GM18907 (cell line): Measurements from ENCODE around the gene RAD54L.
"Not testable (repeated sequence)": the region's sequence is repeated elsewhere in the genome, so short reads cannot be mapped to it uniquely, and the experiment has no call there.

Source experiments
- ATAC-seq: cut with Tn5 transposase; IDR thresholded peaks from one replicate; pipeline ENCODE4 v1.9.1; 2021; ENCODE audit warnings: mild to moderate bottlenecking, moderate library complexity; ENCODE audit not compliant: unreplicated experiment

RAD54L gene

GRCh38 chr1:46238865-46239264 is 8.7 kb upstream of the RAD54L start:
- not testable (repeated sequence) for ATAC-seq

- ATAC-seq, result not testable (repeated sequence)
Measured at GRCh38 chr1:46241733-46242132, 5.8 kb upstream of the RAD54L start.

GRCh38 chr1:46242918-46243317 is 4.6 kb upstream of the RAD54L start:
- no peak for ATAC-seq

GRCh38 chr1:46243831-46244230 is 3.7 kb upstream of the RAD54L start:
- not testable (repeated sequence) for ATAC-seq

- no peak for ATAC-seq
Measured at GRCh38 chr1:46244656-46245371, 2.7 kb upstream of the RAD54L start.

- ATAC-seq, result not testable (repeated sequence)
Measured at GRCh38 chr1:46246136-46246535, 1.4 kb upstream of the RAD54L start.

- ATAC-seq, result peak; percentile 44
Measured at GRCh38 chr1:46246548-46247435, 771 bp upstream of the RAD54L start.

GRCh38 chr1:46248122-46248920 is 758 bp downstream of the RAD54L start:
- ATAC-seq, result no peak

GRCh38 chr1:46254668-46255067 is 7.1 kb downstream of the RAD54L start:
- no peak for ATAC-seq

- no peak for ATAC-seq
Measured at GRCh38 chr1:46256523-46256922, 9.0 kb downstream of the RAD54L start.

- ATAC-seq, result no peak
Measured at GRCh38 chr1:46262508-46262907, 14.9 kb downstream of the RAD54L start.

- ATAC-seq, result no peak
Measured at GRCh38 chr1:46263146-46263545, 15.6 kb downstream of the RAD54L start.

GRCh38 chr1:46268578-46268977 is 21.0 kb downstream of the RAD54L start:
- no peak for ATAC-seq

- ATAC-seq, result no peak
Measured at GRCh38 chr1:46274225-46275029, 26.9 kb downstream of the RAD54L start.

- ATAC-seq, result no peak
Measured at GRCh38 chr1:46275030-46275337, 27.4 kb downstream of the RAD54L start.

- no peak for ATAC-seq
Measured at GRCh38 chr1:46277658-46278373, 30.3 kb downstream of the RAD54L start.

- no peak for ATAC-seq
Measured at GRCh38 chr1:46278807-46279206, 31.2 kb downstream of the RAD54L start.

GRCh38 chr1:46280092-46280491 is 32.5 kb downstream of the RAD54L start:
- no peak for ATAC-seq

GRCh38 chr1:46281021-46281420 is 33.5 kb downstream of the RAD54L start:
- ATAC-seq, result no peak

GRCh38 chr1:46284058-46284457 is 36.5 kb downstream of the RAD54L start:
- ATAC-seq, result no peak
